Dermis microvascular lymphatic vessel endothelial cell (primary cell): ENCODE data around the gene HPCA. TPM values are rescaled to one million over a fixed set of nuclear protein-coding genes. Genes with fewer than 3 reads are reported as not detected.
"Not testable (repeated sequence)": the region's sequence is repeated elsewhere in the genome, so short reads cannot be mapped to it uniquely, and the experiment has no call there.

Source experiments
- DNase-seq, 2 donors: peaks; one replicate each; pipeline versions ENCODE4 v3.0.0 to v3.0.0-alpha.2; 2010; ENCODE audit warnings: low read depth in 2 of 2
- total RNA-seq: library from RNA; depleted of rRNA; stranded (reverse); fragments of >200 nt; gene quantifications from 2 replicates; pipeline ENCODE4 v1.2.1, GENCODE V29; 2014

The HPCA gene
- total RNA-seq, 1 donor from 2014 or later = not detected

GRCh38 chr1:32901823-32902534 is 15.7 kb downstream of the HPCA start:
- no peak for DNase-seq

- no peak for DNase-seq
Measured at GRCh38 chr1:32902535-32902920, 16.2 kb downstream of the HPCA start.

- no peak for DNase-seq
Measured at GRCh38 chr1:32903991-32904785, 17.9 kb downstream of the HPCA start.

GRCh38 chr1:32904797-32905196 is 18.5 kb downstream of the HPCA start:
- DNase-seq = no peak

GRCh38 chr1:32905588-32905987 is 19.3 kb downstream of the HPCA start:
- not testable (repeated sequence) for DNase-seq

GRCh38 chr1:32906654-32907053 is 20.4 kb downstream of the HPCA start:
- DNase-seq = no peak

GRCh38 chr1:32907435-32907834 is 21.1 kb downstream of the HPCA start:
- no peak for DNase-seq

- no peak for DNase-seq
Measured at GRCh38 chr1:32910319-32910718, 24.0 kb downstream of the HPCA start.

- no peak for DNase-seq
Measured at GRCh38 chr1:32915766-32916706, 29.7 kb downstream of the HPCA start.

- no peak for DNase-seq
Measured at GRCh38 chr1:32917521-32917920, 31.2 kb downstream of the HPCA start.

GRCh38 chr1:32918179-32918578 is 31.9 kb downstream of the HPCA start:
- DNase-seq = no peak

GRCh38 chr1:32919811-32920733 is 33.8 kb downstream of the HPCA start:
- no peak for DNase-seq

- no peak for DNase-seq
Measured at GRCh38 chr1:32920833-32921232, 34.5 kb downstream of the HPCA start.

GRCh38 chr1:32924881-32925344 is 38.6 kb downstream of the HPCA start:
- DNase-seq = no peak

GRCh38 chr1:32925403-32926162 is 39.3 kb downstream of the HPCA start:
- peak in 1 of 2 donors; percentile 29 for DNase-seq

GRCh38 chr1:32926562-32926961 is 40.3 kb downstream of the HPCA start:
- no peak for DNase-seq

GRCh38 chr1:32927441-32927840 is 41.1 kb downstream of the HPCA start:
- DNase-seq = no peak

- DNase-seq = no peak
Measured at GRCh38 chr1:32928285-32928684, 42.0 kb downstream of the HPCA start.

- DNase-seq = no peak
Measured at GRCh38 chr1:32928715-32929114, 42.4 kb downstream of the HPCA start.

- DNase-seq = no peak
Measured at GRCh38 chr1:32929366-32929765, 43.1 kb downstream of the HPCA start.
